Endodermal cell (in vitro differentiated cells): ENCODE data around the gene TOMM22. TPM values are rescaled to one million over a fixed set of nuclear protein-coding genes. Genes with fewer than 3 reads are reported as not detected.

Experiments
- DNase-seq: peaks from one replicate; pipeline ENCODE4 v3.0.0-alpha.2; 2017
- H3K27ac ChIP-seq: 2 replicates; pipeline ENCODE4 v1.5.1; 2013; ENCODE audit warnings: mild to moderate bottlenecking, low read depth, low read length, moderate library complexity
- H3K27me3 ChIP-seq: 2 replicates; pipeline ENCODE4 v1.6.1; 2013; ENCODE audit warnings: mild to moderate bottlenecking, low read length, moderate library complexity; ENCODE audit not compliant: insufficient read depth, control insufficient read depth, poor library complexity, severe bottlenecking
- H3K36me3 ChIP-seq: 2 replicates; pipeline ENCODE4 v1.7.0; 2013; ENCODE audit warnings: mild to moderate bottlenecking, low read length, moderate library complexity; ENCODE audit not compliant: control insufficient read depth, insufficient read depth
- H3K4me1 ChIP-seq: one replicate; pipeline ENCODE4 v1.7.0; 2013; ENCODE audit warnings: low read length; ENCODE audit not compliant: control insufficient read depth, insufficient read depth
- H3K4me3 ChIP-seq: 2 replicates; pipeline ENCODE4 v1.5.1; 2013; ENCODE audit warnings: mild to moderate bottlenecking, low read length, moderate library complexity
- H3K9ac ChIP-seq: 2 replicates; pipeline ENCODE4 v1.6.1; 2013; ENCODE audit warnings: mild to moderate bottlenecking, low read length, moderate library complexity; ENCODE audit not compliant: poor library complexity, severe bottlenecking; ENCODE audit errors: extremely low read depth
- H3K9me3 ChIP-seq: 2 replicates; pipeline ENCODE4 v1.6.1; 2013; ENCODE audit warnings: mild to moderate bottlenecking, low read length, moderate library complexity; ENCODE audit not compliant: control insufficient read depth
- H3K27ac Mint-ChIP-seq: 2 replicates; pipeline ENCODE4 v1.8.0; 2020; ENCODE audit warnings: mixed read lengths
- H3K27me3 Mint-ChIP-seq: 2 replicates; pipeline ENCODE4 v1.8.0; 2021; ENCODE audit warnings: mild to moderate bottlenecking, mixed read lengths; ENCODE audit not compliant: insufficient read depth
- H3K36me3 Mint-ChIP-seq: 2 replicates; pipeline ENCODE4 v1.8.0; 2020; ENCODE audit warnings: low read depth, mixed read lengths
- H3K4me1 Mint-ChIP-seq: 2 replicates; pipeline ENCODE4 v1.8.0; 2020; ENCODE audit warnings: mixed read lengths
- H3K4me3 Mint-ChIP-seq: 2 replicates; pipeline ENCODE4 v1.8.0; 2020; ENCODE audit warnings: mild to moderate bottlenecking, moderate library complexity, mixed read lengths
- H3K9me3 Mint-ChIP-seq: 2 replicates; pipeline ENCODE4 v1.8.0; 2020; ENCODE audit warnings: mild to moderate bottlenecking, mixed read lengths
- CTCF ChIP-seq: fragments of 200-600 bp; sonication (generic); conservative IDR thresholded peaks from 2 replicates; pipeline ENCODE4 v1.5.0; 2021; ENCODE audit warnings: antibody characterized with exemption, mild to moderate bottlenecking
- WGBS, 2 experiments: methylation state at CpG; one replicate each; pipeline versions ENCODE4 v1.1.5 to v1.1.7; 2013; ENCODE audit warnings: missing lambda C conversion rate in 2 of 2, mixed read lengths in 1 of 2; ENCODE audit not compliant: insufficient coverage in 1 of 2, insufficient read length in 1 of 2; 5-methylcytosine and 5-hydroxymethylcytosine counted together
- total RNA-seq, 2 donors: library from RNA; stranded (reverse); fragmentation: NEBNext Ultra II Directional in 1 of 2; extraction: Animal tissue kit (Norgen Biotek cat#: 25700) in 1 of 2; gene quantifications; 2 replicates in 1 of 2; 3 replicates in 1 of 2; pipeline ENCODE4 v1.2.1, GENCODE V29; 2021

Gene TOMM22
- total RNA-seq, 2 donors from 2014 or later, result 114 to 119 TPM

GRCh38 chr22:38685761-38686160 is 4.0 kb downstream of the TOMM22 start:
- no peak for DNase-seq
- H3K9ac ChIP-seq, result no peak overlapping the region
- peaks cover 78% of the 10 kb centered on the region for H3K36me3 ChIP-seq
- H3K4me3 ChIP-seq, result no peak overlapping the region
- no peak for TF ChIP-seq CTCF
- WGBS, 2 experiments, result 96 to 100% methylated on average over 1 of the region's 1 CpG
- no peaks in the 10 kb centered on the region for H3K4me1 ChIP-seq
- Mint-ChIP-seq H3K9me3 (peaks cover 22% of the 10 kb centered on the region), H3K27me3 (no peaks in the 10 kb centered on the region), H3K36me3 (peaks cover 74% of the 10 kb centered on the region), H3K4me3 (no peak overlapping the region), H3K4me1 (peaks cover 4% of the 10 kb centered on the region), H3K27ac (no peak overlapping the region)
- H3K9me3 ChIP-seq, result peaks cover 9% of the 10 kb centered on the region
- no peak overlapping the region for H3K27ac ChIP-seq
- no peaks in the 10 kb centered on the region for H3K27me3 ChIP-seq

DNA sequence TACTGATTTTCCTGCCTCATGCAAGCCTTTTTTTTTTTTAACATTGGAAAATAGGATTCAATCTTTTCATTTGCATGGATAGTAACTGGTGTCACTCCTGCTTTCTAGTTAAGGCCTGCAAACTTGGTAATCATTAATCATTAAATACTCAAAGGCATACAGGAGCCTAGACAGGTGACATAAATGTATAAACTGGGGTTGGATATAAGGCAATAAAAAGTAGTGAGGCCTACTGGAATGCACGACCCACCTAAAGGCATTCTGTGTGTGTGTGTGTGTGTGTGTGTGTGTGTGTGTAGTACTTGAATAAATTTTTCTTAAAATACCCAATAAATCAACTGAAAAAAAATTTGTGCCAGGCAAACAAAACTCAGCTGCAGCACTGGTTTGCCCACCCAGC is 7.9 kb downstream of the TOMM22 start:
- Mint-ChIP-seq H3K4me3 (no peak overlapping the region), H3K4me1 (no peaks in the 10 kb centered on the region), H3K27ac (no peak overlapping the region), H3K36me3 (peaks cover 70% of the 10 kb centered on the region), H3K9me3 (no peaks in the 10 kb centered on the region), H3K27me3 (no peaks in the 10 kb centered on the region)
- WGBS, 2 experiments, result 100% methylated on average over 1 of the region's 1 CpG; no CpG with 5 or more reads in 1 of the 2 experiments
- H3K36me3 ChIP-seq, result peaks cover 78% of the 10 kb centered on the region
- TF ChIP-seq CTCF, result no peak
- H3K27me3 ChIP-seq, result no peaks in the 10 kb centered on the region
- no peak overlapping the region for H3K9ac ChIP-seq
- DNase-seq, result no peak
- H3K4me1 ChIP-seq, result no peaks in the 10 kb centered on the region
- H3K27ac ChIP-seq, result no peak overlapping the region
- H3K9me3 ChIP-seq, result no peaks in the 10 kb centered on the region
- no peak overlapping the region for H3K4me3 ChIP-seq

- no peak for TF ChIP-seq CTCF
- no peak overlapping the region for H3K27ac Mint-ChIP-seq
- H3K36me3 Mint-ChIP-seq, result peaks cover 56% of the 10 kb centered on the region
- 94 to 95% methylated on average over 2 of the region's 2 CpGs for WGBS, 2 experiments
- Histone ChIP-seq H3K36me3 (peaks cover 43% of the 10 kb centered on the region), H3K27me3 (no peaks in the 10 kb centered on the region), H3K9me3 (no peaks in the 10 kb centered on the region), H3K4me3 (no peak overlapping the region), H3K27ac (no peak overlapping the region), H3K4me1 (peaks cover 5% of the 10 kb centered on the region), H3K9ac (no peak overlapping the region)
- DNase-seq, result no peak
- H3K27me3 Mint-ChIP-seq, result no peaks in the 10 kb centered on the region
- no peaks in the 10 kb centered on the region for H3K9me3 Mint-ChIP-seq
- H3K4me1 Mint-ChIP-seq, result peaks cover 26% of the 10 kb centered on the region
- H3K4me3 Mint-ChIP-seq, result no peak overlapping the region
Measured at GRCh38 chr22:38694049-38694448, 12.3 kb downstream of the TOMM22 start.
